Measurements from ENCODE around the gene RAMP3. TPM values are rescaled to one million over a fixed set of nuclear protein-coding genes. Genes with fewer than 3 reads are reported as not detected.

Gene RAMP3, protein sequence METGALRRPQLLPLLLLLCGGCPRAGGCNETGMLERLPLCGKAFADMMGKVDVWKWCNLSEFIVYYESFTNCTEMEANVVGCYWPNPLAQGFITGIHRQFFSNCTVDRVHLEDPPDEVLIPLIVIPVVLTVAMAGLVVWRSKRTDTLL
- not detected for total RNA-seq
- polyA plus RNA-seq (2013, experiment 1 of 2): not detected
- not detected for polyA plus RNA-seq (2013, experiment 2 of 2)
- long read RNA-seq, experiment 1: 0 reads
- long read RNA-seq, experiment 2: 0 reads
- long read RNA-seq, experiment 3: 0 reads
- long read RNA-seq, experiment 4: 0 reads

DNA sequence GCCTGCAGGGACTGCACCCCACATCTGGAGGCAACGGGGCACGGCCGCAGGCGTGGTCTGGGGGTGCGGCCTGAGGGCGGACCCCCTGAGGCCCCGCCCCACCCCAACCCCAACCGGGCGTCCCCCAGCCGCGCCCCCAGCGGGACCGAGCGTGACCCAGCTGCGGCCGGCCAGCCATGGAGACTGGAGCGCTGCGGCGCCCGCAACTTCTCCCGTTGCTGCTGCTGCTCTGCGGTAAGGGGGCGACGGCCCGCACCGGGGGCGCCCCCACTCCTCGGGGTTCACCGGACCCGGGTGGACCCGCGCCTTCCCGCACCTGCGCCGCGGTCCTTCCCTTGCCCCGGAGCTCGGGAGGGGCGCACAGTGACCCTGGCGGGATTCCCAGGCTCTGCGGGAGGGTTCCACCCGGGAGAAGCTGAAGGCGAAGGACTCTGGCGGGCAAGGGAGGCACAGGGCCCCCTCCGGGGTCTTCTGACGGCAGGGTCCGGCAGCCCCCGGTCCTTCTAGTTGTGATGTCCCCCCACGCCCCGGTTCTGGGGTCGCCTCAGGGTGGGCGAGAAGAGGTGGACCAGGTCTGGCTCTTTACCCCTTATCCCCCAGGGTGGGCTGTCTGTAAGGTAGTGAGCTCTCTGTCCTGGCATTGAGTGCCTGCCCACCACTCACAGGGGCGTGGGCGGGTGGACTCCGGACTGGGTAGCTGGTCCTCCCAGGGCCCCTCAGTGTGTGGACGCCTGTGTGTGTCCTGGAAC is at the start of gene RAMP3:
Gene RAMP3 (plus strand): TSS at position 139 of the 749 bp plus-strand sequence. CDS start 38 bp downstream, at position 177.
- H3K4me1 Mint-ChIP-seq: peaks cover 2% of the 10 kb centered on the region
- TF ChIP-seq, protein P1, sequence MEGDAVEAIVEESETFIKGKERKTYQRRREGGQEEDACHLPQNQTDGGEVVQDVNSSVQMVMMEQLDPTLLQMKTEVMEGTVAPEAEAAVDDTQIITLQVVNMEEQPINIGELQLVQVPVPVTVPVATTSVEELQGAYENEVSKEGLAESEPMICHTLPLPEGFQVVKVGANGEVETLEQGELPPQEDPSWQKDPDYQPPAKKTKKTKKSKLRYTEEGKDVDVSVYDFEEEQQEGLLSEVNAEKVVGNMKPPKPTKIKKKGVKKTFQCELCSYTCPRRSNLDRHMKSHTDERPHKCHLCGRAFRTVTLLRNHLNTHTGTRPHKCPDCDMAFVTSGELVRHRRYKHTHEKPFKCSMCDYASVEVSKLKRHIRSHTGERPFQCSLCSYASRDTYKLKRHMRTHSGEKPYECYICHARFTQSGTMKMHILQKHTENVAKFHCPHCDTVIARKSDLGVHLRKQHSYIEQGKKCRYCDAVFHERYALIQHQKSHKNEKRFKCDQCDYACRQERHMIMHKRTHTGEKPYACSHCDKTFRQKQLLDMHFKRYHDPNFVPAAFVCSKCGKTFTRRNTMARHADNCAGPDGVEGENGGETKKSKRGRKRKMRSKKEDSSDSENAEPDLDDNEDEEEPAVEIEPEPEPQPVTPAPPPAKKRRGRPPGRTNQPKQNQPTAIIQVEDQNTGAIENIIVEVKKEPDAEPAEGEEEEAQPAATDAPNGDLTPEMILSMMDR (conservative IDR thresholded peaks at IDR 0.05): no peak
- H3K9me3 Mint-ChIP-seq: no peaks in the 10 kb centered on the region
- peaks cover 42% of the 10 kb centered on the region for H3K27me3 Mint-ChIP-seq (ENCODE audit: insufficient read depth)
- peak within 1 kb of the TSS; percentile 54 for H3K4me3 Mint-ChIP-seq
- H3K4me3 ChIP-seq (ENCODE audit: low read length): no peak within 1 kb of the TSS
- H3K36me3 Mint-ChIP-seq (ENCODE audit: low read depth): no peaks in the 10 kb centered on the region
- 21 to 23% methylated on average over 16 to 56 of the region's 56 CpGs for WGBS, 2 experiments (ENCODE audit: insufficient coverage in 1 of 2, insufficient read length in 1 of 2)
- peaks cover 37% of the 10 kb centered on the region for H3K27me3 ChIP-seq (ENCODE audit: control insufficient read depth, insufficient read depth, low read length, poor library complexity, severe bottlenecking)
- H3K9ac ChIP-seq (ENCODE audit: extremely low read depth, low read length, poor library complexity, severe bottlenecking): no peak within 1 kb of the TSS
- no peak within 1 kb of the TSS for H3K27ac ChIP-seq (ENCODE audit: low read depth, low read length)
- H3K9me3 ChIP-seq (ENCODE audit: control insufficient read depth, low read length): no peaks in the 10 kb centered on the region
- no peak within 1 kb of the TSS for H3K27ac Mint-ChIP-seq
- no peaks in the 10 kb centered on the region for H3K36me3 ChIP-seq (ENCODE audit: control insufficient read depth, insufficient read depth, low read length)
- DNase-seq: peak; percentile 64
- no peaks in the 10 kb centered on the region for H3K4me1 ChIP-seq (ENCODE audit: control insufficient read depth, insufficient read depth, low read length)

DNA sequence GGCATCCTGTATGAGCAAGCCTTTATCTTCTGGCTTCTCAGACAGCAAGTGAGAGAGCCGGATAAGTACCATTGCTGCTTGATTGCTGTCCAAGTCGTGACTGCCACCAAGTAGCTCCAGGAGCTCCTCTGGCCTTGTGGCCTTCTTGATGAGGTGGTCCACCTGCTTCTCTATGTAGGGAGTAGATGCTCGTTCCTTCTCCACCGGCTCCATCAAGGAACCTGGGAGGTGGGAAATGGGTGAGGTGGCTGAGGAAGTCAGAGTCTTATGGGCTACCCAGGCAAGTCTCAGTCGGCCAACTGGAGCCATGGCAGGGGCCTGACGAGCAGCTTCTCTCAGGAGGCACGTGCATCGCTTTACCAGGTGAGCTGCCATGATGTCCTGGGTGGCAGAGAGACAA is 48.7 kb upstream of the RAMP3 start:
- TF ChIP-seq, protein P1 (conservative IDR thresholded peaks at IDR 0.05): no peak
- Mint-ChIP-seq H3K27me3 (ENCODE audit: insufficient read depth) (peaks cover 3% of the 10 kb centered on the region), H3K4me3 (no peak overlapping the region), H3K9me3 (no peaks in the 10 kb centered on the region), H3K27ac (no peak overlapping the region), H3K4me1 (peaks cover 6% of the 10 kb centered on the region), H3K36me3 (ENCODE audit: low read depth) (peaks cover 47% of the 10 kb centered on the region)
- Histone ChIP-seq H3K27me3 (ENCODE audit: control insufficient read depth, insufficient read depth, low read length, poor library complexity, severe bottlenecking) (peaks cover 6% of the 10 kb centered on the region), H3K4me1 (ENCODE audit: control insufficient read depth, insufficient read depth, low read length) (no peaks in the 10 kb centered on the region), H3K9me3 (ENCODE audit: control insufficient read depth, low read length) (no peaks in the 10 kb centered on the region), H3K27ac (ENCODE audit: low read depth, low read length) (no peak overlapping the region), H3K9ac (ENCODE audit: extremely low read depth, low read length, poor library complexity, severe bottlenecking) (no peak overlapping the region), H3K4me3 (ENCODE audit: low read length) (no peak overlapping the region), H3K36me3 (ENCODE audit: control insufficient read depth, insufficient read depth, low read length) (peaks cover 56% of the 10 kb centered on the region)
- 96 to 100% methylated on average over 5 to 8 of the region's 8 CpGs for WGBS, 2 experiments (ENCODE audit: insufficient coverage in 1 of 2, insufficient read length in 1 of 2)
- DNase-seq: peak; percentile 23

DNA sequence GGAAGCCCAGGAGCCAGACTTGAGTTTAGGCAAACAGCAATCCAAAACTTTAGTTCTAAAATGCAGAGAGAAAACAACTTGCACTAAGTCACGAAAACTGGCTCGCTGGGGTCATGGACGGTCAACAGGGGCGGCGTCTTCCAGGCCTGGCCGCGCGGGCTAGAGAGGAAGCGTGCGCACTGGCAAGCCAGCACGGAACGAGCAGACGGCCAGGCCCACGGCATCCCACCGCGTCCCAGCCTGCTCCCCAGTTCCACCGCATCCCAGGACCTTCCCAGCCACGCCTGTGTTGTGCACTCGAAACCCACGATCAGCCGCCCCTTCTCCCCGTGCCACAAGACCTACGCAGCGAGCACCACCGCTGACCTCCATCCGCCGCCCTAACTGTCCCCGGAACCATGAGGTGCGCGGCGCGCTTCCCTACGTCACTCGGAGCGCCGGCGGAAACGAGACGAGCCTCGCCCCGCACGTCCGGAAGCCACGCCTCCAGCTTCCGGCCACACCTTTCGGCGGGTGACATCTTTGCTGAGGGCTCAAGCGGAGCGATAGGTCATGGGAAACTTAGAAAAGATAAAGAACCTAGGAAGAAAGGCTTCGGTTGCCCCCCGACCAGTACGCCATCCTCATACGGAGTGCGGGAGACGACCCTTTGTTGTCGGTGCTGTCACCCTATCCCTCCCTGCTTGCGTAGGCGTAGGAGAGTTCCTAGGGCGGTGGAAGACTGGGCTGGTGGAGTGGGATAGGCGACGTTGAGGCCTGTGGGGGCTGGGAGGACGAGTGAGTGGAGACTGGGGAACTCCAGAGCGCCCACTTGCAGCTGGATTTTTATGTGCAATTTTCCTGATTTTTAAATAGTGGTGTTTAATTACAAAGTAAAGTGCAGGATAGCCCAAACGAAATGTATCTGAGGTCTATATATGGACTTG is 46.0 kb upstream of the RAMP3 start, which contains the start of gene TBRG4:
Gene TBRG4 (minus strand): TSS at position 400 of the 926 bp plus-strand sequence. CDS start 2,460 bp downstream, outside the sequence.
- Mint-ChIP-seq H3K27me3 (ENCODE audit: insufficient read depth) (peaks cover 28% of the 10 kb centered on the region), H3K9me3 (no peaks in the 10 kb centered on the region), H3K27ac (peak within 1 kb of the TSS; percentile 99), H3K4me3 (peak within 1 kb of the TSS; percentile 98), H3K36me3 (ENCODE audit: low read depth) (peaks cover 24% of the 10 kb centered on the region), H3K4me1 (peaks cover 6% of the 10 kb centered on the region)
- Histone ChIP-seq H3K4me3 (ENCODE audit: low read length) (peak within 1 kb of the TSS; percentile 90), H3K4me1 (ENCODE audit: control insufficient read depth, insufficient read depth, low read length) (no peaks in the 10 kb centered on the region), H3K9ac (ENCODE audit: extremely low read depth, low read length, poor library complexity, severe bottlenecking) (peak within 1 kb of the TSS; percentile 84), H3K27ac (ENCODE audit: low read depth, low read length) (peak within 1 kb of the TSS; percentile 98), H3K27me3 (ENCODE audit: control insufficient read depth, insufficient read depth, low read length, poor library complexity, severe bottlenecking) (peaks cover 26% of the 10 kb centered on the region), H3K36me3 (ENCODE audit: control insufficient read depth, insufficient read depth, low read length) (peaks cover 29% of the 10 kb centered on the region), H3K9me3 (ENCODE audit: control insufficient read depth, low read length) (no peaks in the 10 kb centered on the region)
- TF ChIP-seq, protein P1 (conservative IDR thresholded peaks at IDR 0.05): peak; percentile 54
- DNase-seq: peak; percentile 97
- WGBS, 2 experiments (ENCODE audit: insufficient coverage in 1 of 2, insufficient read length in 1 of 2): 0 to 1% methylated on average over 20 to 64 of the region's 64 CpGs
